NK-92 treated with Interleukin-12 subunit alpha and Interleukin-12 subunit beta, amount 100 ng/mL, for 24 hours (cell line): ENCODE results near the gene SNAPC4.

ENCODE experiments used
- DNase-seq: peaks from one replicate; lab custom pipeline; 2025; lab: John Stamatoyannopoulos, UW

The SNAPC4 gene

GRCh38 chr9:136372561-136373299 is 27.2 kb downstream of the SNAPC4 start:
- no peak for DNase-seq

GRCh38 chr9:136372006-136372405 is 28.0 kb downstream of the SNAPC4 start:
- DNase-seq = no peak

GRCh38 chr9:136371533-136371880 is 28.5 kb downstream of the SNAPC4 start:
- DNase-seq = no peak

GRCh38 chr9:136370687-136371532 is 29.1 kb downstream of the SNAPC4 start:
- DNase-seq = no peak

- no peak for DNase-seq
These were observed 29.9 kb downstream of the SNAPC4 start for GRCh38 chr9:136370037-136370436.

GRCh38 chr9:136368190-136368589 is 31.8 kb downstream of the SNAPC4 start:
- no peak for DNase-seq

GRCh38 chr9:136367296-136368145 is 32.4 kb downstream of the SNAPC4 start:
- DNase-seq = no peak

GRCh38 chr9:136366826-136367225 is 33.1 kb downstream of the SNAPC4 start:
- DNase-seq = no peak

- DNase-seq = no peak
These were observed 34.2 kb downstream of the SNAPC4 start for GRCh38 chr9:136365775-136366222.

GRCh38 chr9:136364942-136365774 is 34.8 kb downstream of the SNAPC4 start:
- DNase-seq = no peak

- DNase-seq = no peak
These were observed 35.8 kb downstream of the SNAPC4 start for GRCh38 chr9:136363949-136364748.

- DNase-seq = peak; percentile 92
These were observed 36.6 kb downstream of the SNAPC4 start, which contains the start of gene DNLZ for GRCh38 chr9:136363106-136363948. DNLZ (minus strand) TSS chr9:136363744; CDS start chr9:136363714, 30 bp downstream.

GRCh38 chr9:136362450-136362784 is 37.6 kb downstream of the SNAPC4 start:
- DNase-seq = no peak

GRCh38 chr9:136361754-136362449 is 38.1 kb downstream of the SNAPC4 start:
- DNase-seq = no peak

GRCh38 chr9:136361047-136361753 is 38.8 kb downstream of the SNAPC4 start:
- no peak for DNase-seq

- no peak for DNase-seq
These were observed 39.9 kb downstream of the SNAPC4 start for GRCh38 chr9:136359774-136360718.

- no peak for DNase-seq
These were observed 41.1 kb downstream of the SNAPC4 start for GRCh38 chr9:136358888-136359287.
